ENCODE measurements around the gene SLC24A4. TPM values are rescaled to one million over a fixed set of nuclear protein-coding genes. Genes with fewer than 3 reads are reported as not detected.

Gene SLC24A4
- total and polyA plus RNA-seq, 10 donors = 0.29 to 8.9 (median 4.2) TPM

GRCh38 chr14:92436115-92436776 lies 113.3 kb downstream of the SLC24A4 start:
- no peak for DNase-seq
- 80 to 89% (median 81%) methylated on average over 10 of the region's 10 CpGs for WGBS, 5 donors
- Histone ChIP-seq H3K36me3 (no peaks in the 10 kb centered on the region), H3K4me1 (peaks cover 2 to 25% (median 13%) of the 10 kb centered on the region in 6 donors), H3K4me3 (no peak overlapping the region), H3K27me3 (replicated peaks in 1 of 7) (peaks cover 0 to 3% (median 0%) of the 10 kb centered on the region in 7 donors), H3K27ac (no peak overlapping the region), H3K9me3 (no peaks in the 10 kb centered on the region)
- no peak for TF ChIP-seq POLR2A (IDR thresholded peaks at IDR 0.05)
- TF ChIP-seq CTCF (IDR thresholded peaks at IDR 0.05 in 8 of 11, conservative IDR thresholded peaks at IDR 0.05 in 3 of 11) = no peak
- TF ChIP-seq POLR2AphosphoS5 (IDR thresholded peaks at IDR 0.05) = no peak
- intact Hi-C loops (cut with DNase I; ENCODE audit: low total_unique reads) = no loop called here

DNA sequence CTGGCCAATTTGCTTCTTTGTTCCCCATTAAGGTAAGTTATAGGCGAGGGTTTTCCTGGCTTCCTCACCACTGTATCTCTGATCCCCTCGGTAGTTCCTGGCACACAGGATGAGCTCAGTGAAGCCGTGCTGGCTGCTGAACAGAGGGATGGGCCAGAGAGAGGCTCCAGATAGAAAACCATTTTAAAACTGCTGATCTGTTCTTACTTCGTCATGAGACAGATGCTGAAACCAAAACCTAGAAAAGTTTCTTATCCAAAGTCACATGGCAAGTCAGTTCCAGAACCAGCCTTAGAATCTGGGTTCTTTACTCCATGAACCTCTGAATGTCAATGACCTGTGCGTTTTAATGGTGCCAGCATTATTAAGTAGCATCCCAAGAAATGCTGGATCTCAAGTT lies 114.3 kb downstream of the SLC24A4 start:
- H3K27me3 ChIP-seq (replicated peaks in 1 of 7) = peaks cover 0 to 4% (median 0%) of the 10 kb centered on the region in 7 donors
- H3K9me3 ChIP-seq = no peaks in the 10 kb centered on the region
- no peak overlapping the region for H3K4me3 ChIP-seq
- H3K4me1 ChIP-seq = peaks cover 2 to 35% (median 17%) of the 10 kb centered on the region in 6 donors
- H3K36me3 ChIP-seq = no peaks in the 10 kb centered on the region
- no peak for TF ChIP-seq POLR2A (IDR thresholded peaks at IDR 0.05)
- TF ChIP-seq POLR2AphosphoS5 (IDR thresholded peaks at IDR 0.05) = no peak
- TF ChIP-seq CTCF (IDR thresholded peaks at IDR 0.05 in 8 of 11, conservative IDR thresholded peaks at IDR 0.05 in 3 of 11) = no peak
- DNase-seq = no peak
- intact Hi-C loops (cut with DNase I; ENCODE audit: low total_unique reads) = no loop called here
- 70 to 88% (median 80%) methylated on average over 5 of the region's 5 CpGs for WGBS, 5 donors
- no peak overlapping the region for H3K27ac ChIP-seq

DNA sequence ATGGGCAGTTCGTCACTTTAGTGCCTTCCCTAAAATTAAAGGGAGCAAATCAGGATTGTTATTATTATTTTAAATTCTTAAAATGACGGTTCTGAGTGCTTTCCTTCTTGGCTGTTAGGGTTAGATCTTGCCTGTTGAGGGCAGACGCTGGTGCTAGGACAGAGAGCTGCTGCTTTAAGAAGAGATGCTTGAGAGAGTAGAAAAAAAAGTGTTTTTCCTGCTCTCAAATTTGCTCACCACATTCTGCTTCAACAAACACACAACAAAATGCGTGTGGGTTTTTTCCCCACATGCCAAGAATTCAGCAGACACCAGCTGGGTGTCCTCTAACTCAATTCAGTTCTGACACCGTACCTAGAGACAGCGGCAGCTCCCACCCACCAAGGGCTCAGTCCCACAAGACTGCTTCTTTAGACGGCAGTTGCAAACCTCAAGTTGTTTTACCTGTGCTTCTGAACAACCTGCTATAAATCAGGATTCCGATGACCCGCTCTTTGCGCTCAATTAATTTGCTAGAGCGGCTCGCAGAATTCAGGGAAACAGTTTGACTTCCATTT lies 114.8 kb downstream of the SLC24A4 start:
- Histone ChIP-seq H3K36me3 (no peaks in the 10 kb centered on the region), H3K9me3 (no peaks in the 10 kb centered on the region), H3K27me3 (replicated peaks in 1 of 7) (peaks cover 0 to 4% (median 0%) of the 10 kb centered on the region in 7 donors), H3K4me3 (no peak overlapping the region), H3K4me1 (peaks cover 2 to 40% (median 18%) of the 10 kb centered on the region in 6 donors), H3K27ac (no peak overlapping the region)
- TF ChIP-seq CTCF (IDR thresholded peaks at IDR 0.05 in 8 of 11, conservative IDR thresholded peaks at IDR 0.05 in 3 of 11) (no peak), POLR2A (IDR thresholded peaks at IDR 0.05) (no peak), POLR2AphosphoS5 (IDR thresholded peaks at IDR 0.05) (no peak)
- DNase-seq = no peak
- intact Hi-C loops (cut with DNase I; ENCODE audit: low total_unique reads) = no loop called here
- 68 to 78% (median 70%) methylated on average over 11 to 12 of the region's 12 CpGs for WGBS, 5 donors

DNA sequence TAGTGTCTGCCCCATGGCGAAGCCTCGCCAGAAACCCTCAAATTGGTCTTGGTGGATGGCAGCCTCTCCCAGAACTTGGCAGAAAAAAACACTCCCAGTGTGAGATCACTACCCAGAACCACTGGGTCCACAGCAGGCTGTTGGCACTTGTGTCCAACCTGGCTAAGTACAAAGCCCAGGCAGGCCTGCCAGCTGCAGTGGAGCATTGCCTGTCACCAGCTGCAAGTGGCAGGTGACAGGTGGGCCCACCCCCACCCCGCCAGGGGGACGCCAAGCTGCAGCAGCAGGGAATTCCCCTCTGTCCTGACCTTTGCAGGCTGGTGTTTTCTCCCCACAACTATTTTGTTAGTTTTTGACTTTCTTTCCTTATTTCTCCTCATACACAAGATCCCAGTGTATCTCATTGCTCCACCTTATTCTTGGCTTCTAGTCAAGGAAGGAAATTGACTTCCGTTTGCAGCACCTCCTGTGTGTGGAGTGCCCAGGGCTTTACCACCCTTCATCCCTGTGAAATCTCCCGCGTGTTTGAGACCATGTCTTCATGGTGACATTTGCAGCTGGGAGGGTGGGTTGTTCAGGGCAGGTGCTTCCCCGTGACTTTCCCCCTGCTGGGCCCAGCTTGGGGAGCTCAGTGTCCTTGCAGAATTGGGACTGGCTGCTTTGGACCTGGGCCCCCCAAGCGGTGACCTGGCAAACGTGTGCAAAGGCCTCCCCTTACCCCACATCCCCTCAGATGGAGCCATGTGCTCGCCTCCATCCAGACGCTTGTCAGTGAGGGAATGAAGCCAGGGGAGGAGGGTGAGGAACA lies 116.8 kb downstream of the SLC24A4 start:
- DNase-seq = no peak

More for the DNA sequence above, 116.8 kb downstream of the SLC24A4 start:
- Histone ChIP-seq H3K36me3 (no peaks in the 10 kb centered on the region), H3K27ac (no peak overlapping the region), H3K27me3 (replicated peaks in 1 of 7) (peaks cover 0 to 4% (median 0%) of the 10 kb centered on the region in 7 donors), H3K4me1 (peaks cover 2 to 41% (median 18%) of the 10 kb centered on the region in 6 donors), H3K4me3 (no peak overlapping the region), H3K9me3 (no peaks in the 10 kb centered on the region)
- WGBS, 5 donors = 38 to 55% (median 44%) methylated on average over 11 to 12 of the region's 12 CpGs
- intact Hi-C loops (cut with DNase I; ENCODE audit: low total_unique reads) = no loop called here
- no peak for TF ChIP-seq CTCF (IDR thresholded peaks at IDR 0.05 in 8 of 11, conservative IDR thresholded peaks at IDR 0.05 in 3 of 11)
- peak; percentile 27 to 77 (median 69) for TF ChIP-seq POLR2AphosphoS5 (IDR thresholded peaks at IDR 0.05)

All from spleen (tissue), 11 donors.